Liver (tissue), 9 donors: ENCODE data around the gene BPI. TPM values are rescaled to one million over a fixed set of nuclear protein-coding genes. Genes with fewer than 3 reads are reported as not detected.

Experiments used
- DNase-seq: peaks from one replicate; pipeline ENCODE4 v3.0.0-alpha.2; 2017; ENCODE audit warnings: low spot score
- H3K27ac ChIP-seq, 2 donors: one replicate each; pipeline ENCODE4 v1.7.0; 2013; ENCODE audit warnings: inconsistent platforms in 2 of 2, low read length in 2 of 2, control low read depth in 1 of 2, low read depth in 1 of 2, mild to moderate bottlenecking in 1 of 2
- H3K27me3 ChIP-seq, 4 donors: one replicate each; pipeline versions ENCODE4 v1.6.1 to v1.7.0; 2013; ENCODE audit warnings: low read length in 3 of 4, inconsistent platforms in 1 of 4, mild to moderate bottlenecking in 1 of 4, moderate library complexity in 1 of 4; ENCODE audit not compliant: control insufficient read depth in 4 of 4, insufficient read depth in 4 of 4
- H3K36me3 ChIP-seq, 4 donors: one replicate each; pipeline versions ENCODE4 v1.6.1 to v1.7.0; 2013; ENCODE audit warnings: low read length in 3 of 4, mild to moderate bottlenecking in 3 of 4, low read depth in 1 of 4, moderate library complexity in 1 of 4; ENCODE audit not compliant: control insufficient read depth in 4 of 4, insufficient read depth in 3 of 4
- H3K4me1 ChIP-seq, 4 donors: one replicate each; pipeline versions ENCODE4 v1.6.1 to v1.7.0; 2013; ENCODE audit warnings: low read length in 3 of 4, mild to moderate bottlenecking in 3 of 4, moderate library complexity in 1 of 4; ENCODE audit not compliant: control insufficient read depth in 4 of 4, insufficient read depth in 4 of 4
- H3K4me3 ChIP-seq, 3 donors: one replicate each; pipeline versions ENCODE4 v1.6.1 to v1.7.0; 2013; ENCODE audit warnings: low read length in 3 of 3, control low read depth in 1 of 3, low read depth in 1 of 3, mild to moderate bottlenecking in 1 of 3
- H3K9ac ChIP-seq, 2 donors: one replicate each; pipeline ENCODE4 v1.7.0; 2013; ENCODE audit warnings: low read length in 2 of 2, mild to moderate bottlenecking in 2 of 2, moderate library complexity in 2 of 2, control low read depth in 1 of 2, low read depth in 1 of 2
- H3K9me3 ChIP-seq, 4 donors: one replicate each; pipeline versions ENCODE4 v1.6.1 to v1.7.0; 2013; ENCODE audit warnings: low read length in 3 of 4; ENCODE audit not compliant: control insufficient read depth in 4 of 4
- ATF3 ChIP-seq: IDR thresholded peaks from 2 replicates; pipeline ENCODE4 v1.6.1; 2016; ENCODE audit warnings: antibody characterized with exemption
- CTCF ChIP-seq: fragments of 150-350 bp; IDR thresholded peaks from 2 replicates; pipeline ENCODE4 v1.5.1; 2017; ENCODE audit warnings: improper control_type of control experiment, low read depth, low read length; ENCODE audit not compliant: missing input control
- EGR1 ChIP-seq, 2 donors: IDR thresholded peaks; 2 replicates each; pipeline ENCODE4 v1.6.1; 2016 to 2018; ENCODE audit warnings: antibody characterized with exemption in 2 of 2, low read depth in 2 of 2
- FOXA1 ChIP-seq: IDR thresholded peaks from 2 replicates; pipeline ENCODE4 v1.6.1; 2016; ENCODE audit warnings: antibody characterized with exemption
- GABPA ChIP-seq, 2 donors: IDR thresholded peaks in 1 of 2; conservative IDR thresholded peaks in 1 of 2; 2 replicates each; pipeline ENCODE4 v1.6.1; 2016; ENCODE audit warnings: antibody characterized with exemption in 2 of 2, mild to moderate bottlenecking in 1 of 2, moderate library complexity in 1 of 2
- HNF4A ChIP-seq, 2 donors: conservative IDR thresholded peaks; 2 replicates each; pipeline ENCODE4 v1.6.1; 2016; ENCODE audit warnings: antibody characterized with exemption in 2 of 2, mild to moderate bottlenecking in 2 of 2
- HNF4G ChIP-seq: IDR thresholded peaks from 2 replicates; pipeline ENCODE4 v1.6.1; 2016; ENCODE audit warnings: antibody characterized with exemption
- JUND ChIP-seq, 2 donors: IDR thresholded peaks; 2 replicates each; pipeline ENCODE4 v1.6.1; 2016; ENCODE audit warnings: antibody characterized with exemption in 2 of 2
- NR2F2 ChIP-seq: IDR thresholded peaks from 2 replicates; pipeline ENCODE4 v1.6.1; 2016; ENCODE audit warnings: antibody characterized with exemption
- RAD21 ChIP-seq, 2 donors: IDR thresholded peaks; 2 replicates each; pipeline ENCODE4 v1.6.1; 2016; ENCODE audit warnings: antibody characterized with exemption in 2 of 2, mild to moderate bottlenecking in 2 of 2
- REST ChIP-seq: IDR thresholded peaks from 2 replicates; pipeline ENCODE4 v1.6.1; 2016; ENCODE audit warnings: antibody characterized with exemption, mild to moderate bottlenecking
- RXRA ChIP-seq, 2 donors: IDR thresholded peaks; 2 replicates each; pipeline ENCODE4 v1.6.1; 2017 to 2018; ENCODE audit warnings: antibody characterized with exemption in 2 of 2, mild to moderate bottlenecking in 1 of 2
- SP1 ChIP-seq: IDR thresholded peaks from 2 replicates; pipeline ENCODE4 v1.6.1; 2018; ENCODE audit warnings: antibody characterized with exemption, mild to moderate bottlenecking
- TAF1 ChIP-seq: conservative IDR thresholded peaks from 2 replicates; pipeline ENCODE4 v1.6.1; 2016; ENCODE audit warnings: antibody characterized with exemption, mild to moderate bottlenecking
- YY1 ChIP-seq: IDR thresholded peaks from 2 replicates; pipeline ENCODE4 v1.6.1; 2016; ENCODE audit warnings: antibody characterized with exemption, mild to moderate bottlenecking
- ZBTB33 ChIP-seq: IDR thresholded peaks from 2 replicates; pipeline ENCODE4 v1.6.1; 2016; ENCODE audit warnings: antibody characterized with exemption
- WGBS: extraction: QIAGEN DNeasy Blood & Tissue Kit; methylation state at CpG from one replicate; pipeline ENCODE4 v1.1.7; 2013; 5-methylcytosine and 5-hydroxymethylcytosine counted together
- polyA plus RNA-seq, 2 donors: library from polyadenylated mRNA; stranded (reverse) in 1 of 2; unstranded in 1 of 2; fragments of 200-250 nt in 1 of 2; fragments of >200 nt in 1 of 2; fragmentation: Nextera tagmentation in 1 of 2; extraction: Ambion mirVana in 1 of 2; gene quantifications; one replicate each; pipeline versions ENCODE4 v1.2.1 to v1.2.3, GENCODE V29; 2013 to 2015
- total RNA-seq, 2 donors: library from RNA; depleted of rRNA; stranded (reverse); fragments of >200 nt; gene quantifications; one replicate each; pipeline ENCODE4 v1.2.3, GENCODE V29; 2014
- donor health status: healthy.
- donor health status: healthy.
- donor health status: healthy.
- donor health status: healthy.
- donor health status: healthy.

Gene BPI
- total and polyA plus RNA-seq, 4 donors: 0.08 to 10.3 (median 0.37) TPM; not detected in 1

- Histone ChIP-seq H3K4me1 (peaks cover 4 to 15% (median 9%) of the 10 kb centered on the region in 4 donors), H3K9me3 (no peaks in the 10 kb centered on the region), H3K9ac (no peak within 1 kb of the TSS), H3K36me3 (no peaks in the 10 kb centered on the region), H3K27ac (peak within 1 kb of the TSS in 1 of 2 donors; percentile 33), H3K27me3 (no peaks in the 10 kb centered on the region), H3K4me3 (peak within 1 kb of the TSS in 2 of 3 donors; percentile 30 to 39)
- TF ChIP-seq TAF1 (no peak), EGR1 (IDR thresholded peaks at IDR 0.05; ENCODE audit: low read depth in 2 of 2) (no peak), RXRA (IDR thresholded peaks at IDR 0.05) (no peak), NR2F2 (no peak), FOXA1 (no peak), CTCF (no peak), GABPA (IDR thresholded peaks at IDR 0.05 in 1 of 2, conservative IDR thresholded peaks at IDR 0.05 in 1 of 2) (no peak)
- DNase-seq: no peak
- WGBS: 11% methylated on average over 65 of the region's 65 CpGs
Measured at GRCh38 chr20:38260378-38261053, 43.4 kb upstream of the BPI start, which contains the start of gene KIAA1755. TSS of gene KIAA1755 (minus strand) at chr20:38260735. CDS start at chr20:38260500, 235 bp downstream.

GRCh38 chr20:38261054-38261390 lies 42.9 kb upstream of the BPI start:
- Histone ChIP-seq H3K4me1 (peaks cover 4 to 15% (median 9%) of the 10 kb centered on the region in 4 donors), H3K9me3 (no peaks in the 10 kb centered on the region), H3K4me3 (no peak overlapping the region), H3K9ac (no peak overlapping the region), H3K27ac (no peak overlapping the region), H3K27me3 (no peaks in the 10 kb centered on the region), H3K36me3 (no peaks in the 10 kb centered on the region)
- WGBS: 66% methylated on average over 8 of the region's 8 CpGs
- no peak for TF ChIP-seq ZBTB33
- DNase-seq: no peak

- Histone ChIP-seq H3K9ac (no peak overlapping the region), H3K4me3 (no peak overlapping the region), H3K9me3 (no peaks in the 10 kb centered on the region), H3K27ac (no peak overlapping the region), H3K36me3 (no peaks in the 10 kb centered on the region), H3K4me1 (peaks cover 4 to 15% (median 9%) of the 10 kb centered on the region in 4 donors), H3K27me3 (no peaks in the 10 kb centered on the region)
- no peak for DNase-seq
- WGBS: 90% methylated on average over 6 of the region's 6 CpGs
- no peak for TF ChIP-seq TAF1
- TF ChIP-seq HNF4A (conservative IDR thresholded peaks at IDR 0.05): no peak
- no peak for TF ChIP-seq GABPA (IDR thresholded peaks at IDR 0.05 in 1 of 2, conservative IDR thresholded peaks at IDR 0.05 in 1 of 2)
- TF ChIP-seq ATF3: no peak
- TF ChIP-seq RXRA (IDR thresholded peaks at IDR 0.05): no peak
- no peak for TF ChIP-seq SP1
- TF ChIP-seq REST: no peak
- no peak for TF ChIP-seq FOXA1
- no peak for TF ChIP-seq RAD21 (IDR thresholded peaks at IDR 0.05)
- no peak for TF ChIP-seq JUND (IDR thresholded peaks at IDR 0.05)
- TF ChIP-seq HNF4G: no peak
- TF ChIP-seq CTCF: no peak
- no peak for TF ChIP-seq YY1
- no peak for TF ChIP-seq EGR1 (IDR thresholded peaks at IDR 0.05; ENCODE audit: low read depth in 2 of 2)
Measured at GRCh38 chr20:38262931-38263330, 41.0 kb upstream of the BPI start.
